Measurements from ENCODE around the gene MCRIP1. TPM values are rescaled to one million over a fixed set of nuclear protein-coding genes. Genes with fewer than 3 reads are reported as not detected.

MCRIP1 gene
- total RNA-seq, 1 experiment from 2014 or later: 59.7 TPM

GRCh38 chr17:81809556-81809998, 23.5 kb downstream of the MCRIP1 start:
- POLR2A ChIA-PET: interaction anchor here (0.9 kb wide), 1 partner anchor 98 kb away, joined by 3 read pairs; no protein-coding TSS in a partner anchor
- DNase-seq: no peak
- BruUV-seq (replicated peaks): no TSS peak

GRCh38 chr17:81808778-81809555, 24.1 kb downstream of the MCRIP1 start:
- H3K27ac Mint-ChIP-seq (ENCODE audit: unreplicated experiment): no peak overlapping the region
- peak in 1 of 2 experiments; percentile 59 for DNase-seq
- no TSS peak for BruUV-seq (replicated peaks)
- intact Hi-C loops (cut with micrococcal nuclease; ENCODE audit: unreplicated experiment): no loop called here
- no peaks in the 10 kb centered on the region for H3K27me3 ChIP-seq (replicated peaks; ENCODE audit: control insufficient read depth, insufficient read depth, low read length)
- H3K36me3 ChIP-seq (ENCODE audit: control insufficient read depth, insufficient read depth, low read length): no peaks in the 10 kb centered on the region
- TF ChIP-seq, protein P1, sequence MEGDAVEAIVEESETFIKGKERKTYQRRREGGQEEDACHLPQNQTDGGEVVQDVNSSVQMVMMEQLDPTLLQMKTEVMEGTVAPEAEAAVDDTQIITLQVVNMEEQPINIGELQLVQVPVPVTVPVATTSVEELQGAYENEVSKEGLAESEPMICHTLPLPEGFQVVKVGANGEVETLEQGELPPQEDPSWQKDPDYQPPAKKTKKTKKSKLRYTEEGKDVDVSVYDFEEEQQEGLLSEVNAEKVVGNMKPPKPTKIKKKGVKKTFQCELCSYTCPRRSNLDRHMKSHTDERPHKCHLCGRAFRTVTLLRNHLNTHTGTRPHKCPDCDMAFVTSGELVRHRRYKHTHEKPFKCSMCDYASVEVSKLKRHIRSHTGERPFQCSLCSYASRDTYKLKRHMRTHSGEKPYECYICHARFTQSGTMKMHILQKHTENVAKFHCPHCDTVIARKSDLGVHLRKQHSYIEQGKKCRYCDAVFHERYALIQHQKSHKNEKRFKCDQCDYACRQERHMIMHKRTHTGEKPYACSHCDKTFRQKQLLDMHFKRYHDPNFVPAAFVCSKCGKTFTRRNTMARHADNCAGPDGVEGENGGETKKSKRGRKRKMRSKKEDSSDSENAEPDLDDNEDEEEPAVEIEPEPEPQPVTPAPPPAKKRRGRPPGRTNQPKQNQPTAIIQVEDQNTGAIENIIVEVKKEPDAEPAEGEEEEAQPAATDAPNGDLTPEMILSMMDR (IDR thresholded peaks at IDR 0.05; ENCODE audit: insufficient read depth in 1 of 2, low read depth in 1 of 2, low read length in 1 of 2, severe bottlenecking in 1 of 2, unreplicated experiment in 1 of 2): peak in 1 of 2 experiments; percentile 38
- H3K9me3 ChIP-seq: no peaks in the 10 kb centered on the region
- peaks cover 8% of the 10 kb centered on the region for H3K36me3 Mint-ChIP-seq (ENCODE audit: insufficient read depth, unreplicated experiment)
- no peak overlapping the region for H3K4me3 Mint-ChIP-seq (ENCODE audit: unreplicated experiment)
- H3K4me1 ChIP-seq: peaks cover 14% of the 10 kb centered on the region
- ChIA-PET CTCF (interaction anchor here (0.7 kb wide), 1 partner anchor 9 kb away, joined by 3 read pairs; no protein-coding TSS in a partner anchor), POLR2A (interaction anchor here (0.9 kb wide), 1 partner anchor 98 kb away, joined by 3 read pairs; no protein-coding TSS in a partner anchor)
- H3K4me1 Mint-ChIP-seq (ENCODE audit: low read depth, unreplicated experiment): peaks cover 7% of the 10 kb centered on the region
- no peak overlapping the region for H3K4me3 ChIP-seq (ENCODE audit: low read depth, low read length)
- H3K27me3 Mint-ChIP-seq (ENCODE audit: insufficient read depth, unreplicated experiment): peaks cover 9% of the 10 kb centered on the region
- H3K9me3 Mint-ChIP-seq (ENCODE audit: unreplicated experiment): peaks cover 6% of the 10 kb centered on the region

More at GRCh38 chr17:81809556-81809998, 23.5 kb downstream of the MCRIP1 start:
- H3K9me3 ChIP-seq: no peaks in the 10 kb centered on the region
- intact Hi-C loops (cut with micrococcal nuclease; ENCODE audit: unreplicated experiment): no loop called here
- no peak overlapping the region for H3K27ac Mint-ChIP-seq (ENCODE audit: unreplicated experiment)
- CTCF ChIA-PET: interaction anchor here (0.5 kb wide), 1 partner anchor 98 kb away, joined by 4 read pairs; no protein-coding TSS in a partner anchor
- H3K27me3 Mint-ChIP-seq (ENCODE audit: insufficient read depth, unreplicated experiment): peaks cover 9% of the 10 kb centered on the region
- H3K4me1 ChIP-seq: peaks cover 11% of the 10 kb centered on the region
- peaks cover 8% of the 10 kb centered on the region for H3K36me3 Mint-ChIP-seq (ENCODE audit: insufficient read depth, unreplicated experiment)
- H3K36me3 ChIP-seq (ENCODE audit: control insufficient read depth, insufficient read depth, low read length): no peaks in the 10 kb centered on the region
- H3K4me3 Mint-ChIP-seq (ENCODE audit: unreplicated experiment): no peak overlapping the region
- peaks cover 6% of the 10 kb centered on the region for H3K9me3 Mint-ChIP-seq (ENCODE audit: unreplicated experiment)
- H3K4me3 ChIP-seq (ENCODE audit: low read depth, low read length): no peak overlapping the region
- H3K4me1 Mint-ChIP-seq (ENCODE audit: low read depth, unreplicated experiment): peaks cover 7% of the 10 kb centered on the region
- TF ChIP-seq, protein P1 (IDR thresholded peaks at IDR 0.05; ENCODE audit: insufficient read depth in 1 of 2, low read depth in 1 of 2, low read length in 1 of 2, severe bottlenecking in 1 of 2, unreplicated experiment in 1 of 2): no peak
- no peaks in the 10 kb centered on the region for H3K27me3 ChIP-seq (replicated peaks; ENCODE audit: control insufficient read depth, insufficient read depth, low read length)

DNA sequence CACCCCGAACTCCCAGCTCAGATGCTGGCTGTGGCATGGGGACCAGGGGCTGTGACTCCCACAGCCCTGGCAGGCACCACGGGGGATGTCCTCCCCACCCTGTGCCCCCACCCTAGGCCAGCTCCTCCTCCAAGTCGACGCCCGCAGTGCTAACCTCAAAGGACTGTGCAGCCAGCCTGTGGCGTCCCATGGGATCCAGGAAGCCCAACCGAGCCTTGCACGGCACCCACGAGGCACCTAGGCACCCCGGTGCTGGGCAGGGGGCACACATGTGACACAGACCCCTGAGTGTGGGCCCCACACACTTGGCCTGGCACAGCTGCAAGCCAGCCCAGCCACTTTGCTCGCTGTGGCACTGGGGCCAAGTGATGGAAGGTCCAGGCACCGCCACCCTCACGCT, 25.3 kb downstream of the MCRIP1 start:
- Mint-ChIP-seq H3K27ac (ENCODE audit: unreplicated experiment) (no peak overlapping the region), H3K4me3 (ENCODE audit: unreplicated experiment) (no peak overlapping the region), H3K27me3 (ENCODE audit: insufficient read depth, unreplicated experiment) (peaks cover 16% of the 10 kb centered on the region), H3K9me3 (ENCODE audit: unreplicated experiment) (peaks cover 6% of the 10 kb centered on the region), H3K4me1 (ENCODE audit: low read depth, unreplicated experiment) (peaks cover 7% of the 10 kb centered on the region), H3K36me3 (ENCODE audit: insufficient read depth, unreplicated experiment) (peaks cover 8% of the 10 kb centered on the region)
- no TSS peak for BruUV-seq (replicated peaks)
- DNase-seq: no peak
- Histone ChIP-seq H3K4me1 (peaks cover 14% of the 10 kb centered on the region), H3K27me3 (replicated peaks; ENCODE audit: control insufficient read depth, insufficient read depth, low read length) (no peaks in the 10 kb centered on the region), H3K4me3 (ENCODE audit: low read depth, low read length) (no peak overlapping the region), H3K9me3 (no peaks in the 10 kb centered on the region), H3K36me3 (ENCODE audit: control insufficient read depth, insufficient read depth, low read length) (no peaks in the 10 kb centered on the region)
- CTCF ChIA-PET: interaction anchor here (0.5 to 1.6 kb wide), 7 partner anchors 18 to 153 kb away, joined by 3 to 7 read pairs (median 4); partner anchors contain the start of gene MCRIP1
- intact Hi-C loops (cut with micrococcal nuclease; ENCODE audit: unreplicated experiment): no loop called here
- POLR2A ChIA-PET: interaction anchor here (0.5 to 0.6 kb wide), 2 partner anchors 83 to 1927 kb away, joined by 7 to 10 read pairs; no protein-coding TSS in a partner anchor
- TF ChIP-seq, protein P1 (IDR thresholded peaks at IDR 0.05; ENCODE audit: insufficient read depth in 1 of 2, low read depth in 1 of 2, low read length in 1 of 2, severe bottlenecking in 1 of 2, unreplicated experiment in 1 of 2): no peak

All from Caco-2 (cell line).